MM.1S (cell line): ENCODE data around the gene CCNC.

Experiments
- DNase-seq: peaks from one replicate; pipeline ENCODE4 v3.0.0-alpha.2; 2015
- H2AFZ ChIP-seq: fragments of 300-600 bp; sonication (generic); 2 replicates; pipeline ENCODE4 v1.6.0; 2016; ENCODE audit warnings: antibody characterized with exemption, low read length
- H3F3A ChIP-seq: fragments of 300-600 bp; sonication (generic); 2 replicates; pipeline ENCODE4 v1.6.1; 2016; ENCODE audit warnings: mild to moderate bottlenecking, antibody characterized with exemption, low read length, moderate library complexity, mixed read lengths; ENCODE audit not compliant: insufficient read depth
- H3K27ac ChIP-seq: fragments of 300-600 bp; sonication (generic); 2 replicates; pipeline ENCODE4 v1.5.1; 2016; ENCODE audit warnings: mild to moderate bottlenecking, low read length
- H3K27me3 ChIP-seq: fragments of 300-600 bp; sonication (generic); replicated peaks from 2 replicates; pipeline ENCODE4 v1.6.0; 2016; ENCODE audit warnings: low read length; ENCODE audit not compliant: insufficient read depth
- H3K36me3 ChIP-seq: fragments of 300-600 bp; sonication (generic); replicated peaks from 2 replicates; pipeline ENCODE4 v1.6.1; 2016; ENCODE audit warnings: mild to moderate bottlenecking, low read length, mixed read lengths; ENCODE audit not compliant: insufficient read depth
- H3K4me1 ChIP-seq: fragments of 300-600 bp; sonication (generic); 2 replicates; pipeline ENCODE4 v1.6.1; 2016; ENCODE audit warnings: low read length, mixed read lengths
- H3K4me2 ChIP-seq: fragments of 300-600 bp; sonication (generic); 2 replicates; pipeline ENCODE4 v1.6.0; 2016; ENCODE audit warnings: low read depth, low read length
- H3K4me3 ChIP-seq: fragments of 300-600 bp; sonication (generic); 2 replicates; pipeline ENCODE4 v1.5.1; 2016; ENCODE audit warnings: low read length, mixed read lengths
- H3K79me2 ChIP-seq: fragments of 300-600 bp; sonication (generic); 2 replicates; pipeline ENCODE4 v1.6.1; 2016; ENCODE audit warnings: mixed run types, low read length, mixed read lengths
- H3K9ac ChIP-seq: fragments of 300-600 bp; sonication (generic); 2 replicates; pipeline ENCODE4 v1.6.1; 2016; ENCODE audit warnings: low read length, mixed read lengths
- H3K9me2 ChIP-seq: fragments of 300-600 bp; sonication (generic); replicated peaks from 2 replicates; pipeline ENCODE4 v1.6.1; 2016; ENCODE audit warnings: mild to moderate bottlenecking, low read length, mixed read lengths; ENCODE audit not compliant: insufficient read depth
- H3K9me3 ChIP-seq: fragments of 300-600 bp; sonication (generic); replicated peaks from 2 replicates; pipeline ENCODE4 v1.6.1; 2016; ENCODE audit warnings: mild to moderate bottlenecking, low read length, mixed read lengths; ENCODE audit not compliant: insufficient read depth
- H4K20me1 ChIP-seq: fragments of 300-600 bp; sonication (generic); 2 replicates; pipeline ENCODE4 v1.6.1; 2016; ENCODE audit warnings: mild to moderate bottlenecking, low read length, moderate library complexity, mixed read lengths; ENCODE audit not compliant: insufficient read depth
- CTCF ChIP-seq: fragments of 300-600 bp; sonication (generic); IDR thresholded peaks from 2 replicates; pipeline ENCODE4 v1.5.1; 2016; ENCODE audit warnings: antibody characterized with exemption, low read length, mixed read lengths
- EZH2 ChIP-seq: fragments of 300-600 bp; sonication (generic); optimal IDR thresholded peaks from 2 replicates; pipeline ENCODE3; 2017; ENCODE audit warnings: low read depth, mild to moderate bottlenecking, antibody characterized with exemption, low read length, mixed read lengths
- EZH2phosphoT487 ChIP-seq: fragments of 300-600 bp; sonication (generic); IDR thresholded peaks from 2 replicates; pipeline ENCODE4 v1.6.1; 2018; ENCODE audit warnings: antibody characterized with exemption, low read length

CCNC gene

GRCh38 chr6:99589290-99589672 lies 20.8 kb upstream of the CCNC start:
- Histone ChIP-seq H3K4me1 (0 out of 2 replicates have a peak, but pooled peaks cover 4% of the 10 kb centered on the region), H3K4me2 (peak overlapping the region; percentile 93), H2AFZ (peak overlapping the region; percentile 87), H3K27me3 (peaks cover 21% of the 10 kb centered on the region; the same call in 1 of the 2 replicates), H3K36me3 (no peaks in the 10 kb centered on the region), H3F3A (0 out of 2 replicates have a peak, but pooled peaks cover 2% of the 10 kb centered on the region), H3K4me3 (peak overlapping the region; percentile 90), H3K9me2 (no peaks in the 10 kb centered on the region), H3K79me2 (no peaks in the 10 kb centered on the region), H3K27ac (no peak overlapping the region), H3K9ac (peak overlapping the region; percentile 53; the same call in 1 of the 2 replicates), H4K20me1 (no peaks in the 10 kb centered on the region), H3K9me3 (no peaks in the 10 kb centered on the region)
- no peak for DNase-seq
- TF ChIP-seq EZH2phosphoT487: no peak

- Histone ChIP-seq H3K9ac (peak overlapping the region; percentile 53; the same call in 1 of the 2 replicates), H3F3A (0 out of 2 replicates have a peak, but pooled peaks cover 2% of the 10 kb centered on the region), H3K4me3 (peak overlapping the region; percentile 90), H3K79me2 (no peaks in the 10 kb centered on the region), H3K36me3 (no peaks in the 10 kb centered on the region), H3K4me1 (0 out of 2 replicates have a peak, but pooled peaks cover 4% of the 10 kb centered on the region), H2AFZ (peak overlapping the region; percentile 87), H3K27me3 (peaks cover 21% of the 10 kb centered on the region; the same call in 1 of the 2 replicates), H3K9me3 (no peaks in the 10 kb centered on the region), H3K9me2 (no peaks in the 10 kb centered on the region), H3K27ac (no peak overlapping the region), H3K4me2 (peak overlapping the region; percentile 93), H4K20me1 (no peaks in the 10 kb centered on the region)
- TF ChIP-seq CTCF (peak; percentile 78), EZH2phosphoT487 (no peak)
- DNase-seq: peak; percentile 88
These were observed 20.3 kb upstream of the CCNC start for GRCh38 chr6:99588618-99589289.

- Histone ChIP-seq H3K79me2 (no peaks in the 10 kb centered on the region), H3K27me3 (peaks cover 21% of the 10 kb centered on the region; the same call in 1 of the 2 replicates), H3K36me3 (no peaks in the 10 kb centered on the region), H3K9ac (no peak overlapping the region), H3K4me2 (no peak overlapping the region), H2AFZ (no peak overlapping the region), H3F3A (0 out of 2 replicates have a peak, but pooled peaks cover 2% of the 10 kb centered on the region), H3K9me3 (no peaks in the 10 kb centered on the region), H3K4me1 (0 out of 2 replicates have a peak, but pooled peaks cover 4% of the 10 kb centered on the region), H4K20me1 (no peaks in the 10 kb centered on the region), H3K9me2 (no peaks in the 10 kb centered on the region), H3K4me3 (no peak overlapping the region), H3K27ac (no peak overlapping the region)
- DNase-seq: no peak
- no peak for TF ChIP-seq CTCF
- no peak for TF ChIP-seq EZH2phosphoT487
- TF ChIP-seq EZH2: no peak
These were observed 19.3 kb upstream of the CCNC start for GRCh38 chr6:99587792-99588191.

GRCh38 chr6:99579781-99580180 lies 11.3 kb upstream of the CCNC start:
- H3K9ac ChIP-seq: no peak overlapping the region
- no peak overlapping the region for H3K27ac ChIP-seq
- TF ChIP-seq EZH2 (no peak), CTCF (no peak), EZH2phosphoT487 (no peak)
- H3K9me3 ChIP-seq: no peaks in the 10 kb centered on the region
- H3K4me1 ChIP-seq: no peaks in the 10 kb centered on the region
- H3K4me2 ChIP-seq: no peak overlapping the region
- H2AFZ ChIP-seq: no peak overlapping the region
- H3K4me3 ChIP-seq: no peak overlapping the region
- H3F3A ChIP-seq: no peaks in the 10 kb centered on the region
- H3K79me2 ChIP-seq: no peaks in the 10 kb centered on the region
- DNase-seq: no peak
- no peaks in the 10 kb centered on the region for H3K27me3 ChIP-seq
- no peaks in the 10 kb centered on the region for H3K9me2 ChIP-seq
- H4K20me1 ChIP-seq: no peaks in the 10 kb centered on the region
- H3K36me3 ChIP-seq: no peaks in the 10 kb centered on the region
